ENCODE data around the gene CNTNAP4.

DNA sequence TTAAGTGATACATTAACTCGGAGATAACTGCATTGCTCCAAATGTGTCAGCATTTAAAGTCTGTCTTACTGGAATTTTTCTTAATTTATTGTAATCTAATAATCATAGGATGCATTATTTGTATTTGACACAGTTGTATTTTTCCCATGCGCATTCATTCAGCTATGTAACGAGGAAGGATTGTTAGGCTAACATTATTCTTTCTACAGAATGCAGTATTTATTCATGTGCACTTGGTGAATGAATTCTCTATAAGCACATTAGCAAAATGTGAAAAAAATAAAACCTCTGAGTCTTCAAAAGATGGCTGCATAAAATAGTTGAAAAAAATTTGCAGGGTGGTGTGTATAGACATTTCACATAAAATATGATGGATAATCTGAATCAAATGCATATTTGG, 168.6 kb downstream of the CNTNAP4 start:
- TF ChIP-seq RFX5 (IDR thresholded peaks at IDR 0.05; ENCODE audit: low read depth, low read length), result no peak
- TF ChIP-seq, protein P1, sequence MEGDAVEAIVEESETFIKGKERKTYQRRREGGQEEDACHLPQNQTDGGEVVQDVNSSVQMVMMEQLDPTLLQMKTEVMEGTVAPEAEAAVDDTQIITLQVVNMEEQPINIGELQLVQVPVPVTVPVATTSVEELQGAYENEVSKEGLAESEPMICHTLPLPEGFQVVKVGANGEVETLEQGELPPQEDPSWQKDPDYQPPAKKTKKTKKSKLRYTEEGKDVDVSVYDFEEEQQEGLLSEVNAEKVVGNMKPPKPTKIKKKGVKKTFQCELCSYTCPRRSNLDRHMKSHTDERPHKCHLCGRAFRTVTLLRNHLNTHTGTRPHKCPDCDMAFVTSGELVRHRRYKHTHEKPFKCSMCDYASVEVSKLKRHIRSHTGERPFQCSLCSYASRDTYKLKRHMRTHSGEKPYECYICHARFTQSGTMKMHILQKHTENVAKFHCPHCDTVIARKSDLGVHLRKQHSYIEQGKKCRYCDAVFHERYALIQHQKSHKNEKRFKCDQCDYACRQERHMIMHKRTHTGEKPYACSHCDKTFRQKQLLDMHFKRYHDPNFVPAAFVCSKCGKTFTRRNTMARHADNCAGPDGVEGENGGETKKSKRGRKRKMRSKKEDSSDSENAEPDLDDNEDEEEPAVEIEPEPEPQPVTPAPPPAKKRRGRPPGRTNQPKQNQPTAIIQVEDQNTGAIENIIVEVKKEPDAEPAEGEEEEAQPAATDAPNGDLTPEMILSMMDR (conservative IDR thresholded peaks at IDR 0.05; ENCODE audit: low read depth, low read length), result no peak
- no peak for TF ChIP-seq POLR2A (IDR thresholded peaks at IDR 0.05; ENCODE audit: low read depth, low read length)
- TF ChIP-seq RAD21 (IDR thresholded peaks at IDR 0.05; ENCODE audit: low read length), result no peak
- TF ChIP-seq RCOR1 (IDR thresholded peaks at IDR 0.05; ENCODE audit: insufficient replicate concordance, low read length), result no peak
- TF ChIP-seq FOS (IDR thresholded peaks at IDR 0.05; ENCODE audit: low read depth, low read length), result no peak
- TF ChIP-seq BHLHE40 (IDR thresholded peaks at IDR 0.05; ENCODE audit: low read depth, low read length), result no peak
- TF ChIP-seq CEBPB (IDR thresholded peaks at IDR 0.05; ENCODE audit: low read depth, low read length), result no peak
- TF ChIP-seq, protein P2, sequence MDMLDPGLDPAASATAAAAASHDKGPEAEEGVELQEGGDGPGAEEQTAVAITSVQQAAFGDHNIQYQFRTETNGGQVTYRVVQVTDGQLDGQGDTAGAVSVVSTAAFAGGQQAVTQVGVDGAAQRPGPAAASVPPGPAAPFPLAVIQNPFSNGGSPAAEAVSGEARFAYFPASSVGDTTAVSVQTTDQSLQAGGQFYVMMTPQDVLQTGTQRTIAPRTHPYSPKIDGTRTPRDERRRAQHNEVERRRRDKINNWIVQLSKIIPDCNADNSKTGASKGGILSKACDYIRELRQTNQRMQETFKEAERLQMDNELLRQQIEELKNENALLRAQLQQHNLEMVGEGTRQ (IDR thresholded peaks at IDR 0.05; ENCODE audit: low read depth, low read length), result no peak
- no peak for TF ChIP-seq MAZ (IDR thresholded peaks at IDR 0.05; ENCODE audit: borderline replicate concordance, low read depth, low read length)
